ENCODE results near the gene SPON2. TPM values are rescaled to one million over a fixed set of nuclear protein-coding genes. Genes with fewer than 3 reads are reported as not detected.

SPON2 gene
- total RNA-seq (10 to 100 TPM in 1 of 4 donors, 1 to 10 TPM in 3; 6.8 to 18.5 (median 8.0) TPM), polyA plus RNA-seq (1 to 10 TPM; 4.1 to 6.4 (median 6.2) TPM)
- long read RNA-seq, donor 1, partial matches to known transcripts, result 4 of 10 reads
- long read RNA-seq, donor 1, other reads (novel, unspliced or antisense), result 4 of 10 reads
- long read RNA-seq, donor 2, partial matches to known transcripts, result 2 of 10 reads
- long read RNA-seq, donor 2, other reads (novel, unspliced or antisense), result 3 of 10 reads

DNA sequence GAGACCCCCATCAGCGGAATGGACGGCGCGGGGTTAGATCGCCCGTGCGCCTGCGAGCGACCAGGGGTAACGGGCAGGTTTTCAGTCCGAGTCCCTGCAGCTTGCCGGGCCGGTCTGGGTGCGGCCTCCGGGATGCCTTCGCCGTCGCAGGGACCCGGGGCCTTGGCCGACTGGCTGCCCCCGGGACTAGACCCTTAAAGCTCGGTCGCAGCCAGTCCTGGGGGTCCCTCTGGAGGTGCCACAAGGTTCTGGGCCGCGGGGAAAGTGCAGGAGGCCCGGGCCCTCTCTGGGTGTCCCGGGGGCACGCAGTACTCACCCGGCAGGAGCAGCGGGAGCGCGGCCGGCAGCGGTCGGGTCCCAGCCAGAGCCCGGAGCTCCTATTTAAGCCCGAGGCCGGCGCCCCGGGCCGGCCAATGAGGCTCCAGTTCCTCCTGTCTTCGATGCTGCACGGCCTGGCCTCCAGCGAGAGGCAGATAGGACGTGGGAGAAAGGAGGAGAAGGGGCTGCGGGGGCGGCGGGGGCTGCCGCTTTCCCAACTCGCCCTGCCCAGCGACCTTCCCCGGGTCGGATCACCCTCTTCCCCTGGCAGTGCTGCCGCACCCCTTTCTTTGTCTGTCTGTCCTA, at the start of gene SPON2:
Gene SPON2 (minus strand): TSS at position 356 of the 624 bp plus-strand sequence.
- Histone ChIP-seq H3K27ac (peak within 1 kb of the TSS; percentile 76), H3K4me3 (peak within 1 kb of the TSS; percentile 55), H3K9me3 (no peaks in the 10 kb centered on the region), H3K36me3 (ENCODE audit: insufficient read depth in 1 of 2, low read depth in 1 of 2) (peaks cover 0 to 8% of the 10 kb centered on the region in 2 donors), H3K4me1 (peaks cover 49% of the 10 kb centered on the region), H3K27me3 (ENCODE audit: insufficient read depth in 3 of 3, low read length in 2 of 3) (peaks cover 0 to 7% (median 0%) of the 10 kb centered on the region in 3 donors)
- TF ChIP-seq, protein P1, sequence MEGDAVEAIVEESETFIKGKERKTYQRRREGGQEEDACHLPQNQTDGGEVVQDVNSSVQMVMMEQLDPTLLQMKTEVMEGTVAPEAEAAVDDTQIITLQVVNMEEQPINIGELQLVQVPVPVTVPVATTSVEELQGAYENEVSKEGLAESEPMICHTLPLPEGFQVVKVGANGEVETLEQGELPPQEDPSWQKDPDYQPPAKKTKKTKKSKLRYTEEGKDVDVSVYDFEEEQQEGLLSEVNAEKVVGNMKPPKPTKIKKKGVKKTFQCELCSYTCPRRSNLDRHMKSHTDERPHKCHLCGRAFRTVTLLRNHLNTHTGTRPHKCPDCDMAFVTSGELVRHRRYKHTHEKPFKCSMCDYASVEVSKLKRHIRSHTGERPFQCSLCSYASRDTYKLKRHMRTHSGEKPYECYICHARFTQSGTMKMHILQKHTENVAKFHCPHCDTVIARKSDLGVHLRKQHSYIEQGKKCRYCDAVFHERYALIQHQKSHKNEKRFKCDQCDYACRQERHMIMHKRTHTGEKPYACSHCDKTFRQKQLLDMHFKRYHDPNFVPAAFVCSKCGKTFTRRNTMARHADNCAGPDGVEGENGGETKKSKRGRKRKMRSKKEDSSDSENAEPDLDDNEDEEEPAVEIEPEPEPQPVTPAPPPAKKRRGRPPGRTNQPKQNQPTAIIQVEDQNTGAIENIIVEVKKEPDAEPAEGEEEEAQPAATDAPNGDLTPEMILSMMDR (IDR thresholded peaks at IDR 0.05), result no peak
- intact Hi-C loops (cut with DNase I), result no loop called here
- DNase-seq (peak; percentile 49 to 67), ATAC-seq (peak in 1 of 4 donors; percentile 26)
- 34 to 40% (median 36%) methylated on average over 44 to 54 of the region's 54 CpGs for WGBS, 3 donors

DNA sequence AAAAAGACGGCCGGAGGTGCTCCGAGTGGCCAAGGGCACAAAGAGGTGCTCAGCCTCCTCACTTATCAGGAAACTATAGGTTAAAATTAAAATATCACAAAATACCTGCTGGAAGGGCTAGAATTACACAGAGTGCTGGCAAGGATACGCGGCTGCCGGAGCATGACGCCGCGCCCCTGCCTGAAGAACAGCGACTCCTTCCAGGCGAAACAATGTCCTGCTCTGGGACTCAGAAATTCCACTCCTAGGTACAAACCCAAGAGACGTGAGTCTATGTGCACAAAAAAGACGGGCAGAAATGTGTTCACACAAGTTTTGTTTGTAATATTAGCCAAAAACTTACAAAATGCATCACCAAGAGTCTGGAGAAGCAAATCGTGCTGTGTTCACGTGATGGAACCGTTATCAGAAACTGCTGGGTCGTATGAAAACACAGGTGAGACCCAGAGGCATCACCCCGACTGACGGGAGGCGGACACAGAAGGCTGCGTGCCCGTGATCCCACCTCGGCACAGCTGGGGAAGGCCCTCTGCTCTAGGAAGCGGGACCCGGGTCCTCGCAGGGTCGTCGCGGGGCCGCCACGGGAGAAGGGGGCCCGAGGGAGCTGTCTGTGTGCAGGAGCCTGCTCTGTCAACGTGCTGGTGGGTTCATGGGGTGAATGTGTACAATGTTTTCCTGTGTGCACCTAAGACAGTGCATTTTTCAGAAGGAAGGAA, 48.9 kb upstream of the SPON2 start:
- H3K27ac ChIP-seq, result no peak overlapping the region
- WGBS, 3 donors, result 87% methylated on average over 33 of the region's 33 CpGs
- H3K27me3 ChIP-seq (ENCODE audit: insufficient read depth in 3 of 3, low read length in 2 of 3), result no peaks in the 10 kb centered on the region
- no peaks in the 10 kb centered on the region for H3K4me1 ChIP-seq
- H3K36me3 ChIP-seq (ENCODE audit: insufficient read depth in 1 of 2, low read depth in 1 of 2), result peaks cover 4 to 79% of the 10 kb centered on the region in 2 donors
- no peaks in the 10 kb centered on the region for H3K9me3 ChIP-seq
- ATAC-seq (no peak), DNase-seq (no peak)
- no peak overlapping the region for H3K4me3 ChIP-seq
- TF ChIP-seq, protein P1 (IDR thresholded peaks at IDR 0.05), result no peak
- intact Hi-C loops (cut with DNase I), result no loop called here

DNA sequence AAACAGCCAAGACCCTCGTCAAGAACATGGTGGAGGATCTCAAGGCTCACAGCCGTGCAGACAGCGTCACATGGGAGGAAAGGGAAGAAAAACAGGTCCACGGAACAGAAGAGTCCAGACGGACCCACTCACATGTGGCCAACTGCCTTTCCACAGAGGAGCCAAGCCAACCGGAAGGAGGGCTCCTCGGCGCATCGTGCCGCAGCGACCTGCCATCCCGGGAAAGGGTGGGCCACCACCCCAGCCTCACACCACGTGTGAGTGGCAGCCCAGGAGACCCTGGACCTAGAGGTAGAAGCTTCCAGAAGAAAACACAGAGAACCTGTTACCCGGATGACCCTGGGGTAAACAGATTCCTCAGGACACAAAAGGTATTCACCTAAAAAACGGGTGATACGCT, 48.2 kb upstream of the SPON2 start:
- intact Hi-C loops (cut with DNase I), result no loop called here
- WGBS, 3 donors, result 91 to 95% (median 92%) methylated on average over 16 of the region's 16 CpGs
- Histone ChIP-seq H3K4me1 (no peaks in the 10 kb centered on the region), H3K27ac (no peak overlapping the region), H3K27me3 (ENCODE audit: insufficient read depth in 3 of 3, low read length in 2 of 3) (no peaks in the 10 kb centered on the region), H3K4me3 (no peak overlapping the region), H3K36me3 (ENCODE audit: insufficient read depth in 1 of 2, low read depth in 1 of 2) (peaks cover 4 to 79% of the 10 kb centered on the region in 2 donors), H3K9me3 (no peaks in the 10 kb centered on the region)
- TF ChIP-seq, protein P1 (IDR thresholded peaks at IDR 0.05), result no peak
- ATAC-seq, result no peak
- DNase-seq, result no peak

DNA sequence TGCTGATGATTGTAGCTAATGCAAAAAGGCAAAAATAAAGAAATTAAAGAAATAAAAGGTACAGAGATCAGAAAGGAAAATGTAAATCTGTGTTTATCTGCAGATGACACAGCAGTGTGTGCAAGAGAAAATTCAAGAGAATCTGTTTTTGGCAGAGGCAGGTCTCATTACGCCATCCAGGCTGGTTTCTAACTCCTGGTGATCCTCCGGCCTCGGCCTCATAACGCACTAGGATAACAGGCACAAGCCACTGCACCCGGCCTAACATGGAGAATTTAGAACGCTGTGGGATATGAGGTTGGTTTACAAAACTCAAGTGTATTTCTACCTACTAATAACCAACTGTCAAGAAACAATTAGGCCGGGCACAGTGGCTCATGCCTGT, 47.2 kb upstream of the SPON2 start:
- Histone ChIP-seq H3K27ac (no peak overlapping the region), H3K36me3 (ENCODE audit: insufficient read depth in 1 of 2, low read depth in 1 of 2) (peaks cover under 1 to 79% of the 10 kb centered on the region in 2 donors), H3K4me1 (no peaks in the 10 kb centered on the region), H3K4me3 (no peak overlapping the region), H3K27me3 (ENCODE audit: insufficient read depth in 3 of 3, low read length in 2 of 3) (no peaks in the 10 kb centered on the region), H3K9me3 (no peaks in the 10 kb centered on the region)
- ATAC-seq, result no peak
- DNase-seq, result no peak
- intact Hi-C loops (cut with DNase I), result no loop called here
- 87 to 92% (median 89%) methylated on average over 7 of the region's 7 CpGs for WGBS, 3 donors
- TF ChIP-seq, protein P1 (IDR thresholded peaks at IDR 0.05), result no peak

Measured in psoas muscle (tissue), 8 donors.